ENCODE data around the gene VASP. TPM values are rescaled to one million over a fixed set of nuclear protein-coding genes. Genes with fewer than 3 reads are reported as not detected.

VASP gene
- polyA plus RNA-seq, 3 donors, result 132 to 154 (median 144) TPM

GRCh38 chr19:45511074-45511473, 3.8 kb downstream of the VASP start:
- WGBS (ENCODE audit: insufficient coverage), result 100% methylated on average over 4 of the region's 5 CpGs
- Mint-ChIP-seq H3K36me3 (peaks cover 33 to 58% of the 10 kb centered on the region in 2 donors), H3K4me3 (peak overlapping the region; percentile 61 to 68), H3K27me3 (ENCODE audit: low read depth in 3 of 3) (no peaks in the 10 kb centered on the region), H3K4me1 (peaks cover 70% of the 10 kb centered on the region), H3K9me3 (no peaks in the 10 kb centered on the region), H3K27ac (peak overlapping the region in 6 of 7 donors; percentile 16 to 97 (median 63))
- intact Hi-C loops (cut with micrococcal nuclease), result no loop called here
- Histone ChIP-seq H3K79me2 (ENCODE audit: insufficient read depth, low read length) (peaks cover 92% of the 10 kb centered on the region), H2AFZ (ENCODE audit: insufficient read depth, low read depth, low read length, poor library complexity, severe bottlenecking) (no peak overlapping the region), H3K4me1 (ENCODE audit: control insufficient read depth in 1 of 2, insufficient read depth in 2 of 2, low read length in 2 of 2) (peaks cover 69 to 76% of the 10 kb centered on the region in 2 donors), H3K27ac (ENCODE audit: low read depth in 1 of 2, low read length in 2 of 2) (peak overlapping the region in 1 of 2 donors; percentile 10), H3K9ac (ENCODE audit: insufficient read depth, low read length, poor library complexity, severe bottlenecking) (no peak overlapping the region), H3K9me3 (replicated peaks in 1 of 2; ENCODE audit: control insufficient read depth in 1 of 2, insufficient read depth in 1 of 2, low read length in 2 of 2) (no peaks in the 10 kb centered on the region), H3K4me3 (replicated peaks in 1 of 3; ENCODE audit: low read depth in 2 of 3, low read length in 3 of 3) (peak overlapping the region in 1 of 3 experiments; percentile 100), H3K27me3 (ENCODE audit: control insufficient read depth in 2 of 2, insufficient read depth in 2 of 2, low read length in 2 of 2) (no peaks in the 10 kb centered on the region), H3K36me3 (replicated peaks in 1 of 2; ENCODE audit: control insufficient read depth in 1 of 2, insufficient read depth in 2 of 2, low read length in 2 of 2) (peaks cover 2 to 20% of the 10 kb centered on the region in 2 donors), H4K20me1 (ENCODE audit: insufficient read depth, low read length) (peaks cover 86% of the 10 kb centered on the region), H3K4me2 (replicated peaks; ENCODE audit: extremely low read depth, low read length, poor library complexity, severe bottlenecking) (peak overlapping the region; percentile 100)
- TF ChIP-seq, protein P1, sequence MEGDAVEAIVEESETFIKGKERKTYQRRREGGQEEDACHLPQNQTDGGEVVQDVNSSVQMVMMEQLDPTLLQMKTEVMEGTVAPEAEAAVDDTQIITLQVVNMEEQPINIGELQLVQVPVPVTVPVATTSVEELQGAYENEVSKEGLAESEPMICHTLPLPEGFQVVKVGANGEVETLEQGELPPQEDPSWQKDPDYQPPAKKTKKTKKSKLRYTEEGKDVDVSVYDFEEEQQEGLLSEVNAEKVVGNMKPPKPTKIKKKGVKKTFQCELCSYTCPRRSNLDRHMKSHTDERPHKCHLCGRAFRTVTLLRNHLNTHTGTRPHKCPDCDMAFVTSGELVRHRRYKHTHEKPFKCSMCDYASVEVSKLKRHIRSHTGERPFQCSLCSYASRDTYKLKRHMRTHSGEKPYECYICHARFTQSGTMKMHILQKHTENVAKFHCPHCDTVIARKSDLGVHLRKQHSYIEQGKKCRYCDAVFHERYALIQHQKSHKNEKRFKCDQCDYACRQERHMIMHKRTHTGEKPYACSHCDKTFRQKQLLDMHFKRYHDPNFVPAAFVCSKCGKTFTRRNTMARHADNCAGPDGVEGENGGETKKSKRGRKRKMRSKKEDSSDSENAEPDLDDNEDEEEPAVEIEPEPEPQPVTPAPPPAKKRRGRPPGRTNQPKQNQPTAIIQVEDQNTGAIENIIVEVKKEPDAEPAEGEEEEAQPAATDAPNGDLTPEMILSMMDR (IDR thresholded peaks at IDR 0.05), result no peak
- no peak for DNase-seq

GRCh38 chr19:45512881-45513483, 5.7 kb downstream of the VASP start:
- Histone ChIP-seq H3K4me1 (ENCODE audit: control insufficient read depth in 1 of 2, insufficient read depth in 2 of 2, low read length in 2 of 2) (peaks cover 78 to 81% of the 10 kb centered on the region in 2 donors), H3K36me3 (replicated peaks in 1 of 2; ENCODE audit: control insufficient read depth in 1 of 2, insufficient read depth in 2 of 2, low read length in 2 of 2) (peaks cover 11 to 34% of the 10 kb centered on the region in 2 donors), H3K4me2 (replicated peaks; ENCODE audit: extremely low read depth, low read length, poor library complexity, severe bottlenecking) (peak overlapping the region; percentile 59), H2AFZ (ENCODE audit: insufficient read depth, low read depth, low read length, poor library complexity, severe bottlenecking) (no peak overlapping the region), H3K9me3 (replicated peaks in 1 of 2; ENCODE audit: control insufficient read depth in 1 of 2, insufficient read depth in 1 of 2, low read length in 2 of 2) (no peaks in the 10 kb centered on the region), H3K9ac (ENCODE audit: insufficient read depth, low read length, poor library complexity, severe bottlenecking) (no peak overlapping the region), H4K20me1 (ENCODE audit: insufficient read depth, low read length) (peaks cover 96% of the 10 kb centered on the region), H3K4me3 (replicated peaks in 1 of 3; ENCODE audit: low read depth in 2 of 3, low read length in 3 of 3) (peak overlapping the region in 1 of 3 experiments; percentile 100), H3K79me2 (ENCODE audit: insufficient read depth, low read length) (peaks cover 99% of the 10 kb centered on the region), H3K27ac (ENCODE audit: low read depth in 1 of 2, low read length in 2 of 2) (peak overlapping the region in 1 of 2 donors; percentile 96), H3K27me3 (ENCODE audit: control insufficient read depth in 2 of 2, insufficient read depth in 2 of 2, low read length in 2 of 2) (no peaks in the 10 kb centered on the region)
- no peaks in the 10 kb centered on the region for H3K27me3 Mint-ChIP-seq (ENCODE audit: low read depth in 3 of 3)
- peak overlapping the region; percentile 16 to 80 for H3K4me3 Mint-ChIP-seq
- WGBS (ENCODE audit: insufficient coverage), result 76% methylated on average over 5 of the region's 6 CpGs
- H3K36me3 Mint-ChIP-seq, result peaks cover 43 to 76% of the 10 kb centered on the region in 2 donors
- TF ChIP-seq, protein P1 (IDR thresholded peaks at IDR 0.05), result no peak
- no peak for DNase-seq
- H3K9me3 Mint-ChIP-seq, result no peaks in the 10 kb centered on the region
- H3K27ac Mint-ChIP-seq, result peak overlapping the region; percentile 58 to 99 (median 97)
- H3K4me1 Mint-ChIP-seq, result peaks cover 80% of the 10 kb centered on the region
- intact Hi-C loops (cut with micrococcal nuclease), result no loop called here
